OCI-LY3 (cell line): ENCODE measurements around the gene VRTN.

Source experiments
- CTCF ChIP-seq: fragments of 200-600, 300-600 bp; sonication (generic); IDR thresholded peaks from 2 replicates; pipeline ENCODE4 v1.5.1; 2014; ENCODE audit warnings: antibody characterized with exemption, low read length, low read depth
- EZH2phosphoT487 ChIP-seq: fragments of 200-600 bp; shearing (Covaris generic); IDR thresholded peaks from 2 replicates; pipeline ENCODE4 v1.6.1; 2018; ENCODE audit warnings: antibody characterized with exemption, mixed run types, low read depth

GRCh38 chr14:74368026-74368425 is 19.8 kb downstream of the VRTN start:
- TF ChIP-seq CTCF (no peak), EZH2phosphoT487 (no peak)
